Mucosa of gallbladder (tissue), 1 donor: ENCODE data around the gene EID2B. TPM values are rescaled to one million over a fixed set of nuclear protein-coding genes. Genes with fewer than 3 reads are reported as not detected.

Experiments
- DNase-seq: peaks from one replicate; pipeline ENCODE4 v3.0.0-alpha.2; 2020; ENCODE audit warnings: low spot score
- total RNA-seq: library from RNA; stranded (reverse); gene quantifications from one replicate; pipeline ENCODE4 v1.2.1, GENCODE V29; 2021
- donor health status: DM: no; HTN: no; CAD: no.

The EID2B gene
- total RNA-seq, 1 donor from 2014 or later: 2.6 TPM

- DNase-seq: no peak
These were observed 406 bp upstream of the EID2B start for GRCh38 chr19:39533003-39533512.

- DNase-seq: no peak
These were observed 819 bp downstream of the EID2B start for GRCh38 chr19:39531834-39532232.

GRCh38 chr19:39525205-39525604 is 7.4 kb downstream of the EID2B start:
- DNase-seq: no peak

- DNase-seq: no peak
These were observed 8.2 kb downstream of the EID2B start for GRCh38 chr19:39524495-39524894.

- DNase-seq: no peak
These were observed 11.8 kb downstream of the EID2B start for GRCh38 chr19:39520541-39521484.

- DNase-seq: no peak
These were observed 13.7 kb downstream of the EID2B start for GRCh38 chr19:39518975-39519374.

- DNase-seq: no peak
These were observed 14.2 kb downstream of the EID2B start for GRCh38 chr19:39518458-39518857.

- DNase-seq: no peak
These were observed 15.2 kb downstream of the EID2B start for GRCh38 chr19:39517432-39517831.

- no peak for DNase-seq
These were observed 16.4 kb downstream of the EID2B start for GRCh38 chr19:39516270-39516669.

GRCh38 chr19:39515551-39516191 is 17.0 kb downstream of the EID2B start:
- no peak for DNase-seq

- DNase-seq: no peak
These were observed 17.7 kb downstream of the EID2B start, which contains the start of gene SELENOV for GRCh38 chr19:39514840-39515550. SELENOV (plus strand) TSS chr19:39515139; CDS start chr19:39515213, 74 bp downstream.

GRCh38 chr19:39512988-39513387 is 19.7 kb downstream of the EID2B start:
- DNase-seq: no peak

GRCh38 chr19:39509233-39509632 is 23.4 kb downstream of the EID2B start:
- DNase-seq: no peak

- no peak for DNase-seq
These were observed 24.0 kb downstream of the EID2B start for GRCh38 chr19:39508629-39509028.

GRCh38 chr19:39507715-39508364 is 24.8 kb downstream of the EID2B start:
- DNase-seq: no peak

GRCh38 chr19:39506944-39507714 is 25.5 kb downstream of the EID2B start:
- DNase-seq: no peak

- DNase-seq: no peak
These were observed 26.1 kb downstream of the EID2B start for GRCh38 chr19:39506598-39506943.

- peak; percentile 52 for DNase-seq
These were observed 29.8 kb downstream of the EID2B start for GRCh38 chr19:39502640-39503417.

GRCh38 chr19:39501340-39501739 is 31.3 kb downstream of the EID2B start:
- DNase-seq: no peak

- DNase-seq: no peak
These were observed 32.1 kb downstream of the EID2B start for GRCh38 chr19:39500543-39500942.
